Stimulated activated CD8-positive, alpha-beta memory T cell treated with anti-CD3 and anti-CD28 coated beads, Interleukin-4, amount 100 ng/mL, for 24 hours (primary cell): Measurements from ENCODE around the gene EEF1AKMT4.

Experiments
- DNase-seq: peaks from one replicate; pipeline ENCODE4 v3.0.0-alpha.2; 2020; ENCODE audit warnings: low read depth

Gene EEF1AKMT4

GRCh38 chr3:184299488-184300377, 50.3 kb downstream of the EEF1AKMT4 start:
- no peak for DNase-seq

- no peak for DNase-seq
These were observed 50.9 kb downstream of the EEF1AKMT4 start for GRCh38 chr3:184300378-184300720.

GRCh38 chr3:184305577-184305976, 56.1 kb downstream of the EEF1AKMT4 start:
- no peak for DNase-seq

- no peak for DNase-seq
These were observed 57.0 kb downstream of the EEF1AKMT4 start for GRCh38 chr3:184306341-184306972.

- DNase-seq, result no peak
These were observed 58.4 kb downstream of the EEF1AKMT4 start for GRCh38 chr3:184307915-184308314.
